Coronary artery (tissue), 2 donors: Measurements from ENCODE around the gene NFATC2.

Experiments
- DNase-seq: peaks from one replicate; pipeline ENCODE4 v3.0.0-alpha.2; 2017; ENCODE audit warnings: low spot score
- H3K27ac ChIP-seq, 2 donors: fragments of 200-600 bp; sonication (generic); one replicate each; pipeline ENCODE4 v1.5.1; 2016 to 2019
- H3K4me3 ChIP-seq: fragments of 200-600 bp; sonication (generic); 2 replicates; pipeline ENCODE4 v1.5.1; 2016; ENCODE audit warnings: mild to moderate bottlenecking, moderate library complexity
- CTCF ChIP-seq: fragments of 200-600 bp; sonication (generic); IDR thresholded peaks from one replicate; pipeline ENCODE4 v1.5.1; 2019; ENCODE audit warnings: antibody characterized with exemption

NFATC2 gene

GRCh38 chr20:51444922-51445438 is 97.5 kb downstream of the NFATC2 start:
- H3K27ac ChIP-seq = no peak overlapping the region

GRCh38 chr20:51444467-51444866 is 98.1 kb downstream of the NFATC2 start:
- Histone ChIP-seq H3K27ac (no peak overlapping the region), H3K4me3 (no peak overlapping the region)
- DNase-seq = no peak
- TF ChIP-seq CTCF = no peak

More at GRCh38 chr20:51444922-51445438, 97.5 kb downstream of the NFATC2 start:
- H3K4me3 ChIP-seq = no peak overlapping the region
- no peak for TF ChIP-seq CTCF
- DNase-seq = no peak

DNA sequence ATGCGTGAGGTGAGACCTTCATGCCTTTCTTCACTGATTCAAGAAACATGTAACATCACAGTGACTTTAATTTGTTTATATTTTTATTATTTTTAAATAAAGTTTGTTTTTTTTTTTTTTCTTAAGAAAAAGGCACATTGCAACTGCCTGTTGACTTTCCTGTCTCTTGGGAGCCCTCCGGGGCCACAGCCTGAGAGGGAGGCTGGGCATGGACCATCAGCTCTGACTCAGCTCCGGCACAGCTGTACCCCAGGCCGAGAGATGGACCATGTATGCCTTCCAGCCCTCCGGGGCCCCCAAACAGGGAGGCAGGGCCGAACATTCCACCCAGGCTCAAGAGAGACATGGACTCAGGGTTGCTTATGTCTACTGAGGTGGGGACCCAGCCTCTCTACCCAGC is 99.9 kb downstream of the NFATC2 start:
- Histone ChIP-seq H3K4me3 (no peak overlapping the region), H3K27ac (no peak overlapping the region)
- no peak for DNase-seq
- no peak for TF ChIP-seq CTCF

DNA sequence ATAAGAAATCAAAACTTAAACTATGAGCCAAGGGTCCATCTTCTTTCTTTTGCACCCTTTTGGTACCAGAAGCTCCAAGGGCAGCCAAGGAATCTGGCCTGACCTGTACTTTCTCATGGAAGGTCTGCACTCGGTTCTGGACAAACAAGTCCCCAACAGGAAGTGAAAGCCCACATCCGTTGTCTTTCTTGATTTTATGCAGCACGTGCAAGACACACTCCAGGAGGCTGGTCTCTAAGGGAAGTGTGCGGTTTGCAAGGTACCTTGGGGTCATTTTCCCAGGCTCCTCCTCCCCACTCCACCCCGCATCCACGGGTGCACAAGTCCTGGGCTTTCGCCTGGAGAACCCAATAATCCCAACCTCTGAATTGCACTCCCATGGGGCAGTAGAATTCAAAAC is 101.9 kb downstream of the NFATC2 start:
- TF ChIP-seq CTCF = no peak
- Histone ChIP-seq H3K4me3 (no peak overlapping the region), H3K27ac (no peak overlapping the region)
- DNase-seq = no peak

GRCh38 chr20:51439160-51439689 is 103.3 kb downstream of the NFATC2 start:
- no peak for DNase-seq
- H3K4me3 ChIP-seq = no peak overlapping the region
- TF ChIP-seq CTCF = no peak
- no peak overlapping the region for H3K27ac ChIP-seq

DNA sequence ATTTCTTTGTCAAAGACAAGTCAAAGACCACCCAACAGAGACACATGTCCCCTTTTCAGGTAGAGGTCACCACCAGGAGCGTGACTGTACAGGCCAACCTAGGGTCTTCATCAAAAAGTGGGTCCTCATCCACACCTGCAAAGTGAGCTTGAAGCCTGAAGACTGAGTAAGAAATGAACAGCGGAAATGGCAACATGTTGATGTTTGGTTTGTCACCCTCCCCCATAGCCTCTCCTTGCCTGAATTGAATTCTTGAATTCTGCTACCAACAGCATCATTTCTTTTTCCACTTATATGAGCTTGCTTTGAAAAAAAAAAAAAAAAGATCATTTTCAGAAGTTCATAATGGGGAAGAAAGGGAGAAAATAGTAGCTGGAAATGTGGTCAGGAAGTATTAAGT is 104.4 kb downstream of the NFATC2 start:
- no peak for DNase-seq
- no peak for TF ChIP-seq CTCF
- Histone ChIP-seq H3K27ac (no peak overlapping the region), H3K4me3 (no peak overlapping the region)

- H3K27ac ChIP-seq = no peak overlapping the region
- no peak for TF ChIP-seq CTCF
- H3K4me3 ChIP-seq = no peak overlapping the region
- DNase-seq = no peak
These were observed 105.2 kb downstream of the NFATC2 start for GRCh38 chr20:51437182-51437924.
